ENCODE results near the gene KIF2A.

KIF2A gene

GRCh38 chr5:62395210-62395950 lies 89.4 kb downstream of the KIF2A start:
- no peak for DNase-seq (ENCODE audit: low read depth)
- no peak overlapping the region for H3K4me3 ChIP-seq (ENCODE audit: low read depth, low read length)
- no peak for TF ChIP-seq CTCF (IDR thresholded peaks at IDR 0.05; ENCODE audit: low read depth, low read length)
- no peak for TF ChIP-seq POLR2A (IDR thresholded peaks at IDR 0.05; ENCODE audit: extremely low read depth, insufficient read length)
- TF ChIP-seq MYC (IDR thresholded peaks at IDR 0.05; ENCODE audit: low read depth, low read length): no peak
- TF ChIP-seq MAX (IDR thresholded peaks at IDR 0.05; ENCODE audit: low read depth, low read length): no peak

- TF ChIP-seq MYC (IDR thresholded peaks at IDR 0.05; ENCODE audit: low read depth, low read length) (peak; percentile 99), MAX (IDR thresholded peaks at IDR 0.05; ENCODE audit: low read depth, low read length) (peak; percentile 95), CTCF (IDR thresholded peaks at IDR 0.05; ENCODE audit: low read depth, low read length) (no peak), POLR2A (IDR thresholded peaks at IDR 0.05; ENCODE audit: extremely low read depth, insufficient read length) (peak; percentile 91)
- H3K4me3 ChIP-seq (ENCODE audit: low read depth, low read length): peak within 1 kb of the TSS; percentile 97
- peak; percentile 99 for DNase-seq (ENCODE audit: low read depth)
These were observed 97.6 kb downstream of the KIF2A start, which contains the start of gene DIMT1 for GRCh38 chr5:62403411-62404250. Gene DIMT1, minus strand, starts transcription at chr5:62403905. Its CDS starts 133 bp downstream, at chr5:62403772.

GRCh38 chr5:62412549-62413329 lies 106.7 kb downstream of the KIF2A start, which contains the start of gene IPO11:
Gene IPO11, plus strand, starts transcription at chr5:62412763. Its CDS starts 24,517 bp downstream, at chr5:62437280.
- TF ChIP-seq POLR2A (IDR thresholded peaks at IDR 0.05; ENCODE audit: extremely low read depth, insufficient read length) (peak; percentile 66), MAX (IDR thresholded peaks at IDR 0.05; ENCODE audit: low read depth, low read length) (peak; percentile 79), MYC (IDR thresholded peaks at IDR 0.05; ENCODE audit: low read depth, low read length) (no peak), CTCF (IDR thresholded peaks at IDR 0.05; ENCODE audit: low read depth, low read length) (no peak)
- H3K4me3 ChIP-seq (ENCODE audit: low read depth, low read length): peak within 1 kb of the TSS; percentile 99
- DNase-seq (ENCODE audit: low read depth): peak; percentile 98

GRCh38 chr5:62413711-62414110 lies 107.7 kb downstream of the KIF2A start:
- TF ChIP-seq MYC (IDR thresholded peaks at IDR 0.05; ENCODE audit: low read depth, low read length): no peak
- TF ChIP-seq MAX (IDR thresholded peaks at IDR 0.05; ENCODE audit: low read depth, low read length): no peak
- TF ChIP-seq POLR2A (IDR thresholded peaks at IDR 0.05; ENCODE audit: extremely low read depth, insufficient read length): no peak
- TF ChIP-seq CTCF (IDR thresholded peaks at IDR 0.05; ENCODE audit: low read depth, low read length): no peak
- no peak for DNase-seq (ENCODE audit: low read depth)
- H3K4me3 ChIP-seq (ENCODE audit: low read depth, low read length): peak overlapping the region; percentile 99

GRCh38 chr5:62418462-62419076 lies 112.6 kb downstream of the KIF2A start:
- no peak for DNase-seq (ENCODE audit: low read depth)
- H3K4me3 ChIP-seq (ENCODE audit: low read depth, low read length): no peak overlapping the region
- TF ChIP-seq POLR2A (IDR thresholded peaks at IDR 0.05; ENCODE audit: extremely low read depth, insufficient read length) (no peak), MYC (IDR thresholded peaks at IDR 0.05; ENCODE audit: low read depth, low read length) (no peak), CTCF (IDR thresholded peaks at IDR 0.05; ENCODE audit: low read depth, low read length) (no peak), MAX (IDR thresholded peaks at IDR 0.05; ENCODE audit: low read depth, low read length) (no peak)
